Cerebellar cortex (tissue), 1 donor: ENCODE data around the gene PF4V1.

Source experiments
- DNase-seq: peaks from one replicate; pipeline ENCODE4 v3.0.0-alpha.2; 2015; ENCODE audit warnings: low spot score

The PF4V1 gene, protein sequence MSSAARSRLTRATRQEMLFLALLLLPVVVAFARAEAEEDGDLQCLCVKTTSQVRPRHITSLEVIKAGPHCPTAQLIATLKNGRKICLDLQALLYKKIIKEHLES

DNA sequence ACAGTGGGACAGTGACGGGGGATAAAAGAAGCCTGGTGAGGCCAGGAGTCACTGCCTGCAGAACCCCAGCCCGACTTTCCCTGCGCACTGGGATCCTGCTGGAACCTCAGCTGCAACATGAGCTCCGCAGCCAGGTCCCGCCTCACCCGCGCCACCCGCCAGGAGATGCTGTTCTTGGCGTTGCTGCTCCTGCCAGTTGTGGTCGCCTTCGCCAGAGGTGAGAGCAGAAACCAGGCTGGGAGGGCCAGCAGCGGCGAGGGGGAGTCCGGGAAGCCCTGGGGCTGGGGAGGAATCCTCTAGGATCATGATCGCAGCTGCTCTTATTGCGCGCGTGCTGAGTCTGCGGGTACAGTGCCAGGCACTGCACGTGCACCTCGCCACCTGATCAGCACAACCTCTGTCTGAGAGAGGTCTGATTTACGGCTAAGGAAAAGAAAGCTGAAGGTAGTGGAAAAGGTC, at the start of gene PF4V1:
TSS of gene PF4V1 (plus strand) at position 51 of the 459 bp plus-strand sequence. CDS start at position 118, 67 bp downstream.
- DNase-seq = no peak

DNA sequence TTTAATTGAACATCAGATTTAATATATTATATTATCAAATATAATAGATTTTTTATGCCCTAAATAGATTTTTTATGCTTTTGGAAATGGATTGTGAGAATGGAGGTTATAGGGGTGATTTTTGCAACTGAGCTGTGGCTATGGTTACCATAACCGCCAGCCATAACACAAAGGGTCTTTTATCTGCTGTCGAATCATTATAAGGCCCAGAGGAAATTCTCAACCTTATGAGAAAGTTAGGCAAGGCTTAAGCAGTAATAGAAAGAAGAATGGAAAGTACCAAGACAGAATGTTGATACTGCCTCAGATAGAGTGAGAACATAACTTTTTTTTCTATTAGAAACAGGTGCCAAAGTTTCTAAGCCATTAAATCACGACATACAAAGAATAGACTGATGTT, 42.9 kb upstream of the PF4V1 start:
- no peak for DNase-seq

DNA sequence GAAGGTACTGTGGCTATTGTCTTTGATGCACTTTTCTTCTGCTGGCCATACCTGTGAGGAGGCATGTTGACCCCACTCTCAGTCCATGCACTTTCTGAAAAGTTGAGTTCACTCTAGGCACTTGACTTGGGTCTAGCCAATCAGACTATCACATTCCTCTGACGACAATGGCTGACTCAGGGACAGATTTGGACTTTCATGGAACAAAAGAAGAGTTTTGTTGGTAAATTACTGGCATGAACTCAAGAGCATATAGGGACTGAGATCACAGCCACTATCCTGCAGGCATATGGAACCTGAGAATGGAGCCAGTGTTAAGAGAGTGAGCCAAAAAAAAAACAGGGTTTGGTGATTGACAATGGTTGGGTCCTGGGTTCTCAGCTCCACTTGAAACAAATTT, 41.3 kb upstream of the PF4V1 start:
- no peak for DNase-seq

DNA sequence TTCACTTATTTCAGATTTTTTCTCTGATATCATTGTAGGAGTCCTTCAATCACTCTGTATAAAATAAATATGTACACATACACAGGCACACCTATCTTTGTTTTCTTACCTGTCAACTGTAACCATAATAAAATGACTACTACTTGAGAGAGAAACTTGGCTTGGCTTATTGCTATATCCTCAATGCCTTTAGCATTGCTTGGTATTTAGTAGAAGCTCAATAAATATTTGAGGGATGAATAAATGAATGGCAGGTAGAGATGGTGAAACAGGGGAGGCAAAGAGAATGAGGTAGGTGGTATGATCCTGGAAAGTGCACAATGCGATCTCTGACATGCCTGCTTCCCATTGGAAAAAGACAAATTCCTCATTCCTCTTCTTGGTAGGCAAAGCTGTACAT, 38.4 kb upstream of the PF4V1 start:
- no peak for DNase-seq

DNA sequence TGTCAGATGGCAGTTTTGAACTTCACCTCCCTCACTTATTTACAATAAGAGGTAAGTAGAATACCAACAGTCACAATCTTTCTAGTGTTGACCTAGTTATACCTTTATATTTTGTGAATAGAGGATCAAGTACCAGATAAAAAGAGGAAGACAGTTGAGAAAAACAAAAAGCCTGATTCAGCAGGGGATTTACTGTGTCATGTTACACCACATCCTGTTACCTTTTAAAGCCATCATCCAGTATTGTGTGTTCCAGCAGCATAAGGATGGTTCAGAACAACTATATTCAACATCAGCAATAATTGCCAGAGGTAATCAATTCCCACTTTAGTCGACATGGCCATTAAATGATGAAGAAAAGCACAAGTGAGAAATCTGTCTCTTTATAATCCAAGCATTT, 38.0 kb upstream of the PF4V1 start:
- no peak for DNase-seq

DNA sequence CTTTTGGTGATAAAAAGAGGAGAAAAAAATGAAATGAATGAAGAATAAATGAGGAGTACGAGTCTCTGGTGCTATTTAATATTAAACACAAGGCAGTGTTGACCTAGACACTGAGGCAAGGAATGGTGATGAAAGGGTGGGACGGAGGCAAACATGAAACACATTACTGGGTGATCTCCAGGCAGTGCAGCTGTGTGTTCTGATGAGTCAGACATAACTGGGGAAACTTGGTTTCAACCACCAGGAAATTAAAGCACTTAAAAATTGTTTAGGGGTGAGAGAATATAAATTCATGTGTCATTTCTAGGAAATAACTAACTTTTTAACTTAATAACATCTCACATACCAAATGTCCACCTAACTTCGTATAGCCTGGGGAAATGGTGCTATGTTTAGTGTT, 36.3 kb upstream of the PF4V1 start:
- no peak for DNase-seq

DNA sequence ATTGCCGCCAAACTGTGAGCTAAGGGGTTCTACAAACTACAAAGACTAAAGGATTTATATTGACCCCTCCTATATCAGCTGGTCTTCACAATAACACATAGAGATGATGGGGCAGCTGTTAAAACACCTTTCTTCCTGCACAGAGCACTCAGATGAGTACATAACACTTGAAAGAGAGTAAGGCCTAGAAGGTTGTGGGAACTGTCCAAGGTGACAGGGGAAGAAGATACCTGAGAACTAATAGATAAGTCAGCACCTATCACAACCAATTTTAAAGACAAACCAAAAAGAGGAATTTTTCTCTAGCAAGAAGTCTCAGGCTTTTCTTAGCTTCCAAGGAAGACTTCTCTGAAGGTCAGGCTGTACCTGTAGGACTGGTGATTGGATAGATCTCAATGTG, 35.8 kb upstream of the PF4V1 start:
- DNase-seq = no peak

DNA sequence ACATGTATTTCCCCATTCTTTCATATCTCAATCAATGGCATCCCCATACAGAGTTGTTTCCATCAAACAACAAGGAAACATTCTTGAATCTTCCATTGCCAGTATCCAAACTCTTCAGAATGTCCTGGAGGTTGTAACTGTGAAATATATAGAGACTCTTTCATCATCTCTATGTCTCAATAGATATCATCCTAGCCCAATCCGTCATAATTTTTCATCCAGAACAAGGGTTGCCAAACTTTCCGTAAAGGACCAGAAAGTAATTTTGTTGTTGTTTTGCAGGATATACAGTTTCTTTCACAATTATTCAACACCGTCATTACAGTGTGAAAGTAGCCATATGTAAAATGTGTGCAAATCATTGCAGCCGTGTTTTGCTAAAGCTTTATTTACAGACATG, 31.8 kb upstream of the PF4V1 start:
- DNase-seq = no peak

DNA sequence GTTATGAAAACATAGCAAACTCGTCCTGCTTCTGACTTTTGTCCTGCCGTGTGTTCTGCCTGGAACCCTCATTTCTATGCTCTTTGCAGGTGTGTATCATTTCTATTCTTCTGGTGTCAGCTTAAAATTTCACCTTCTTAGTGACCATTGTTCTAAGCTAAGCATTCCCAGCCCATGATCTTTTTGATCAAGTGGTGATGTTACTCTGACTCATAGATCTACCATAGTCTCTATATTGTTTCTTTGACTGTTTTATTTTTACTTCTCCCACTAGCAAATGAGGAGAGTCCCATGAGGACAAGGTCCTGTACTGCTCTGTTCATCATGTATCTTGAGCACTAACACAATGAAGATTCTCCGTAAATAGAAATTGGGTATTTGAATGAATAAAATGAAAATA, 30.7 kb upstream of the PF4V1 start:
- no peak for DNase-seq

DNA sequence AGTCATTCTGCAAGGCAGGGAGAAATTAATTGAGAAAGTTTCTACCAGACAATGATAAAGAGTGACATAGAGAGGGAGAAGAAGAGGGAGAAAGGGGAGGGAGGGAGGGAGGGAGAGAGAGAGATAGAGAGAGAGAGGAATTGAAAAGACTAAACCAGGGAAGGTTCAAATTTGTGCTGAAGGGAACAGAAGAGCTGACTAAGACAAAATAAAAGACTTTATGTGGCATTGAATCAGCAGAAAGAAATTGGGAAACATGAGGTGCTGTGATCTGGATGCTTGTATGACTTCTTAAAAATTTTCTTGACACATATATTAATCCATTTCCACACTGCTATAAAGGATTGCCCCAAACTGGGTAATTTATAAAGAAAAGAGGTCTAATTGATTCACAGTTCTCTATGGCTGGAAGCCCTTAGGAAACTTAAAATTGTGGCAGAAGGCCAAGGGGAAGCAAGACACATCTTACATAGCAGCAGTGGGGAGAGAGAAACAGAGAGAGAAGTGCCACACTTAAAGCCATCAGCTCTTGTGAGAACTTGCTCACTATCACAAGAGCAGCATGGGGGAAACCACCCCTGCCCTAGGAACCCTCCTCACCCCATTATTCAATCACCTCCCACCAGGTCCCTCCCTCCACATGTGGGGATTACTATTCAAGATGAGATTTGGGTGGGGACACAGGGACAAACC, 30.1 kb upstream of the PF4V1 start:
- no peak for DNase-seq

DNA sequence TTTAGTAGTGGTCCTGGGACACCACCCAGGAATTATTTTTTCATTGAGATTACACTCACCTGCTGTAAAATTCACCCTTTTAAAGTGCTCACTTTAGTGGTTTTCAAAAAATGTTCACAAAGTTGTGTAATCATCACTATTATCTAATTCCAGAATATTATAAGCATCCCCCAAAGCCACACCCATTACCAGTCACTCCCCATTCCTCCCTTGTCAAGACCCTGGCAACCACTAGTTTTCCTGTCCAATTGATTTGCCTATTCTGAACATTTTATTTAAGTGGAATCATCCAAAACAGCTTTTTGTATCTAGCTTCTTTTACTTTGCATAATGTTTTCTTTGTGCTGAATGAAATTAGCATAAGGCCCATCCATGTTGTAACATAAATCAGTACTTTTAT, 29.3 kb upstream of the PF4V1 start:
- DNase-seq = no peak

DNA sequence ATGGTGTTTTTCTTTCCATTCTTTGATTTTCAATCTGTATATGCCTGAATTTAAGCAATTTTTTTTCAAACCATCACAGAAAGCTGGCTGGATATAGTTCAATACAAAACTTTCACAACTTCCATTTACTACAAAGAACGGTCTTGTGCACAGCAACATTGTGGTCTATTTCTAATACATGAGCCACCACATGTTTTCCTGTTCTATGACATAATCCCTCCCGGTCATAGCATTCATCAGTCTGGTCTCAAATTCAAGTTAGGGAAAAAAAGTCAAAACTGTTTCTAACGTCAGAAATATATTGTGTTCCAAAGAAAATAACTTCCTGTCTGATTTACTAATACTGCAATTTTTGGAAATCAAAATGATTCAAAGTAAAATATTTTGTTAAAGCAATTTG, 24.1 kb upstream of the PF4V1 start:
- no peak for DNase-seq

DNA sequence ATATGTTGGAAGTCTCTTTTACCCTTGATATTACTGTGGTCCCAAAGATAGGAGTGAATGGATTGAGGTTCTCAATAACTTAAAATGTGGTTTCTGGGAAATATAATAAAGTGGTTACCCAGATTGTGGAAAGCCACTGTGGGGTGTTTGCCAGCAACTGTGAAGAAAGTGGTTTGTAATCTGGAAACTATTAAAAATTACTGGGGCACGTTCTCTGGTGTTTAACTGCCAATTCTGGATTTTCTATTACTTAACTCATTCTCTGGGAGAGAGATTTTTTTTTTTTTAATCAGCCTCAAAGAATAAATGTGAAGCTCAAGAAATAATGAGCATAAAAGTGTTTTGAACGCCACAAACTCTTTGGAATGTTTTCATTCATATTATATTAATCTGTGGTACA, 21.5 kb upstream of the PF4V1 start:
- no peak for DNase-seq

DNA sequence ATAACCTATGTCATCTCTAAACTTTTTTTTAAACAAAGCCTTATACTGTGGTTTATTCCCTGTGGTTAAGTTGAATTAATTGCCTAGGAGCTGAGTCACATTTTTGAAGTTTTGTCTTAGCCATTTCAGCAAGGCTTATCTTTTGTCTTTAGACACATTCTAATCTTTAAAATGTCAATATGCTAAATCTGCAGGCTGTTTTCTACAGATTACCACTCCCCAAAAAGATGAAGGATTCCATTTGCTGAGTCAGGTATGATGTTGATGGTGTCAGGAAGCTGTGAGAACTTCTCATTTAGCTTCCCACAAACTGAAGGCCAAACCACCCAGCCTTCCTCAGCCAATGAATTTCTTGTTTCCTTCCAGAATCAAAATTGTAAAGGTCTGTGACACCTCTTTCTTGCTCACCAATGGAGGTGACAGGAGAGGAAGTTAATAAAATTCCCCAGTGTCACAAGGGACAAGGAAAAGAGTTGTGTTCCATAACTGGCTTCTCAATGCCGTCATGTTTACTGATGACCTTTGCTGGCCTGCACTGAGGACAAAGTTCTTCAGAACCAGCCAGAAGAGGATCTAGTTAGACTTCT, 20.4 kb upstream of the PF4V1 start:
- DNase-seq = no peak

DNA sequence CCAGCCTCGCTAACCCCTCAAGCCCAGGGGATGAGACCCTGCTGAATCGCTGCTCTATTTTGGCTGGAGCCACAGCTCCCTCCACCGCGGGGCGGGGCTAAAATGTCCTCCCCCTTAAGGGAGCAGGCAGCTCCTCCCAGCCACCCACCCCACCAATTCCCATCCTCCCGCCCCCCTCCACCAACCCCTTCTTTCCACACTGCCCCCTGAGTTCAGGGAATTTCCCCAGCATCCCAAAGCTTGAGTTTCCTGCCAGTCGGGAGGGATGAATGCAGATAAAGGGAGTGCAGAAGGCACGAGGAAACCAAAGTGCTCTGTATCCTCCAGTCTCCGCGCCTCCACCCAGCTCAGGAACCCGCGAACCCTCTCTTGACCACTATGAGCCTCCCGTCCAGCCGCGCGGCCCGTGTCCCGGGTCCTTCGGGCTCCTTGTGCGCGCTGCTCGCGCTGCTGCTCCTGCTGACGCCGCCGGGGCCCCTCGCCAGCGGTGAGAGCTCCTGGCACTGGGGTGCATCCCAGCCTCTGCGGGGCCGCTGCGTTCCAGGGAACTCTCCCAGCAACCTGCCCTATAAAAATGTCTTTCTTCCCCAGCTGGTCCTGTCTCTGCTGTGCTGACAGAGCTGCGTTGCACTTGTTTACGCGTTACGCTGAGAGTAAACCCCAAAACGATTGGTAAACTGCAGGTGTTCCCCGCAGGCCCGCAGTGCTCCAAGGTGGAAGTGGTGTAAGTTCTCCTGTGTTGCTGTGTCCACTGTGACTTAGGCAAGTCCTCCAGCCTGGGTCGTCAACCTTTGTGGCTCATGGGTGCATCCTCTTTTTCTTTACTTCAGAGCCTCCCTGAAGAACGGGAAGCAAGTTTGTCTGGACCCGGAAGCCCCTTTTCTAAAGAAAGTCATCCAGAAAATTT, 16.5 kb upstream of the PF4V1 start, which contains the start of gene CXCL6:
TSS of gene CXCL6 (plus strand) at position 306 of the 907 bp plus-strand sequence. CDS start at position 379, 73 bp downstream.
- no peak for DNase-seq

DNA sequence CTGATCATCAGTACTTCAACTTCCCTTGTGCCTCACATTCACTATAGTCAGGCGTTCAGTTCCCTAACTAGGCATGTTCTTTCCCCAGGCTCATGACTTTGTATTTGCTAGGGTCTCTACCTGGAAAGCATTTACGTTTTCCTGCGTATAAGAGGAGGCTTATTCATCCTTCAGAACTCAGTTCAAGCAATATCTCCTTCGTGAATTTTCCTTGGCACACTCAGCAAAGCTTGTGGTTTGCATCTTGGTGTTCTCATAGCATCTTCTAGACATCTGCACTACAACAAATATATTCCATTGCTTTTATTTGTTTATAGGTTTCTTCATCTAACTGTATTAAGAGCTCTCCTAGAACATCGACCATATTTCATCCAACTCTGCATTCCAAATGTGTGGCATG, 14.0 kb upstream of the PF4V1 start:
- no peak for DNase-seq

DNA sequence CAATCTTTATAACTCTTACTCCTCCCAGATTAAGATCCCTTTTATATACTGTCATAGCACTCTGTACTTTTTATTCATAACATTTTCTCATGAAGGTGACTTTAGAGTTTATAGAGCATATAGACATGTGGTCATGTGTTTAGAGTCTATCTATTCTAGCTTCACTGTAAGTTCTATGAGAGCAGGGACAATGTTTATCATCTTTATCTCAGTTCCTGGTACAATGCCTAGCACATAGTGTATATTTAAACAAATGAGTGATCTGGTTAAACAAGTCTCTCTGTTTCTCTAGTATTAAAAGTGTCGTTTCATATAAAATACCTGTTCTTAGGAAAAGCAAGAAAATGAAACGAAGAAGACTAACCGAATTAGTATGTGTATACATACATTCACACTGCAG, 13.4 kb upstream of the PF4V1 start:
- DNase-seq = no peak

DNA sequence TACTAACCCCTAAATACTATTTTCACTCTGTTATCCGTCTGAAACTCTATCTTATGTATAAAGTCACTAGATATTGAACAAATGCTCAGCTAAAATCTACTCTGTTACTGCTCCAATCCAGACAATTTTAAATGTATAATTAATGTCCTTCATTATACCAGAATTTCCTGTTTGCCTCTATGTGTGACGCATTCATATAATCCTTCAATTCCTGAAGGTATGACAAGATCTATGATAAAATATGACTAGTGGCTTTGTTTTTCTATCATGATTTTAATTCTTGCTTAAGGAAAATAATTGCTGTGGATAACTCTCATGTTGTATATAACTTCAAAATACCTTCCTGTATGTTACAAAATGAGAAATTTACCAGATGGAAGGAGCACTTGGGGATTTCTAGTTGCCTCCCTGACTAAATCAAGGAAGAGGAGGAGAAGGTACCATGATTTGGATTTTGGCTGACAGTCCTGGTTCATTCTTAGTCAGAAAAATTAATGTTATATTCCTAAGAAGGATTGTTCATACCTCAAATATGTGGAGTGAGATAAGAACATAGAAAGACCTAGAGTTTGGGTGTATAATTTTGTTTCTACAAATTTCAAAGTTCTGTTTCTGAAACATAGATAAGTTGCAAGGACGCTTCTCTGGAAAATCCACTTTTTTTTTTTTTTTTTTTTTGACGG, 11.7 kb upstream of the PF4V1 start:
- no peak for DNase-seq

DNA sequence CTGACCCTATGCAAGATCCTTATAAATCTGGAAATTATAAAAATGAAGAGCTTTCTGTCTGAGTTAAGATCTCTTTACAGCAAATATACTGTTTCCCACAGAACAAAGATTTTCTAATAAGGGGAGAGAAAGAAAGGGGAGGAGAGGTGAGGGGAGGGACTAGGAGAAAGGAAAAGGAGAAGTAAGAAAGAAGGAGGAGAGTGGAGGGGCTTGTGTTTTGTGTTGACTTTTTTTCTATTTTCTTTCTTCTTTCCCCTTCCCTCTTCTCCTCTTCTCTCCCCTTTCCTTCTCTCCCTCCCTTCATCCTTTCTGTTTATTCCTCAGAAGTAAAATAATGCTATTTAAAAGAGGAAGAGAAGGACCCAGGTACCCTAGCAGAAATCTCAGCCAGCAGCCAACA, 10.4 kb upstream of the PF4V1 start:
- no peak for DNase-seq

DNA sequence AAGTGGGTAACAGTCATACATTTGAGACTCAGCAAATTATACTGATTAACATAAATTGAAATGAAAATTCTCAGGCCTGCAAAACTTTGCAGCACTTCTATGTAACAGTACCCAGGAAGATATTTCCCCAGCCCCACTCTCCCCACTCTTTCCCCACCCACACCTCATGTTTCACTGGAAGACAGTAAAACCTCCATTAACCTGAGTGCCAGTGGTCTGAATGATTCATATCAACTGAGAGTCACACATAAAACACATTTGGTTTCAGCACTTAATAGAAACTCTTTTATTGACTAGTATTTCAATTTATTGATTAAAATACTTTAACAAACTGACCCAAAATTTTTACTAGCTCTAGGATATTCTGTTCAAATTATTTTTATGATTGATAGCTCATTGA, 9.7 kb upstream of the PF4V1 start:
- no peak for DNase-seq

DNA sequence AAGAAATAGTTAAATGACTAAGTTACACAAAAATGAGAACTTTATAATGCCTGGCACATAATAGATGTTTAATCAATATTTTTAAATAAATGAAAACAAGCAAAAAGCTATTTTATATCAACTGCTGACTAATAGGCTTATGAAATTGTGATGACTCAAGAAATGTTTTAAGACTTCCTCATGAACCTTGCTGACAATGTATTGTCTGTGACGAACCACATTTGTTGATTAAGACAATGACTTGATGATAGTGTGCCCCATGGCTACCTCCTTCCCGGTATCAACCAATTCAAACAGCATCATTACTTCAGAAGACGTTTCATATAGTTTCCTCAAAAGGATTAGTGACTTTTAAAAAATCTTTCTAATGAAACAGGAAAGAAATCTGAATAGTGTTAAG, 8.8 kb upstream of the PF4V1 start:
- no peak for DNase-seq

DNA sequence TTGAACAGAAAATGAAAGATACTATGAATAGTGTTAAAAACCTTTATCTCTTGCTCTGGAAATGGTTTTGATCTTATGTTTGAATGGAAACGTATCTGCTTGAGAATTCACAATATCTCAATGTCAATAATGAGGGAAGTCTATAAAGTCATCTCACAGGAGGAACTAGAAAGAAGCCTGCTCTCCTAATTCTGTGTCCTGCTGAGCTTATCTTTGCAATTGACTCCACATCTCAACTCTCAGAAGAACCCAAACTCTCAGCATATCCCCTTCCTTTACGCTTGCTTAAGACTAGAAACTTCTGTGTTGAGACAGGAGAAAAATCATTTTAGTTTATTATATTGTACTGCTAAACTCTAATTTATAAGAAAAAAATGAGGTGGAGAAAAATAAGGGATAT, 8.3 kb upstream of the PF4V1 start:
- DNase-seq = no peak
